ENCODE measurements around the gene CDC26. TPM values are rescaled to one million over a fixed set of nuclear protein-coding genes. Genes with fewer than 3 reads are reported as not detected.

CDC26 gene
- total RNA-seq, 4 donors from 2014 or later: 16.3 to 39.1 (median 26.8) TPM

DNA sequence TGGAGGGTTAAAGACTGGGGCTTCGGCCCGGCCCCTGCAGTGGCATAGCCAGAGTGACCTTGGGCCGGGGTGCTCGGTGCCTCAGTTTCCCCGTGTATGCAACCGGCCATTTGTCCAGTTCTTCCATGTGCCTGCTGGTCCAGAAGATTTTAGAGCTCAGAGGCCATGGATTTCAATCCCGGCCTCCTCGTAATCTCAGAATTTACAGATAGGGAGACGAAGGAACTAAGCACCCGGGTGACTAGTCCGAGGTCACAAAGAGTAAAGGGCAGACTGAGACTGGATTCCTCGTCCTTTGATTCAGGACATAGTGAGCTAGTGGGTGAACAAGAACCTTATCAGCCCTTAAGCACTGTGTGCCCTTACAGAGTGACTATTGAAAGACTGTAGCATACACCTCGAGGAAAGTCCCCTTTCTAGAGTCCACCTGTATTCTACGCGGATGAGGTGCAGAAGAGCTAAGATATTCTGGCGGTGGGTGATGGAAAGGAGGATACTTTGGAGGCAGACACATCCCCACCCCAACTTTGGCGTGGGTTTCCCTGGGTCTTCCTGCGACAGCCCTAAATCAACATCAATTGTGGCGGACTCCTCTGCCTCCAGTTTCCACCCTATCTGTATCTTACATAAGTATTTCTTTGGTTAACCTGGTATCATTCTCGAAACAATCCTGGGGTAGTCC is 53.4 kb downstream of the CDC26 start:
- no peak for DNase-seq (ENCODE audit: low spot score in 2 of 2)
- H3K4me1 ChIP-seq: peaks cover 0 to 52% (median 20%) of the 10 kb centered on the region in 4 donors
- peak overlapping the region; percentile 59 to 92 (median 73) for H3K4me3 ChIP-seq
- no peaks in the 10 kb centered on the region for H3K36me3 ChIP-seq
- WGBS, 2 donors: 10 to 12% methylated on average over 20 of the region's 20 CpGs
- TF ChIP-seq EP300 (IDR thresholded peaks at IDR 0.05): no peak
- no peak for TF ChIP-seq POLR2A (IDR thresholded peaks at IDR 0.05)
- H3K27me3 ChIP-seq: no peaks in the 10 kb centered on the region
- peak overlapping the region; percentile 47 to 92 (median 89) for H3K27ac ChIP-seq
- H3K9me3 ChIP-seq: no peaks in the 10 kb centered on the region

DNA sequence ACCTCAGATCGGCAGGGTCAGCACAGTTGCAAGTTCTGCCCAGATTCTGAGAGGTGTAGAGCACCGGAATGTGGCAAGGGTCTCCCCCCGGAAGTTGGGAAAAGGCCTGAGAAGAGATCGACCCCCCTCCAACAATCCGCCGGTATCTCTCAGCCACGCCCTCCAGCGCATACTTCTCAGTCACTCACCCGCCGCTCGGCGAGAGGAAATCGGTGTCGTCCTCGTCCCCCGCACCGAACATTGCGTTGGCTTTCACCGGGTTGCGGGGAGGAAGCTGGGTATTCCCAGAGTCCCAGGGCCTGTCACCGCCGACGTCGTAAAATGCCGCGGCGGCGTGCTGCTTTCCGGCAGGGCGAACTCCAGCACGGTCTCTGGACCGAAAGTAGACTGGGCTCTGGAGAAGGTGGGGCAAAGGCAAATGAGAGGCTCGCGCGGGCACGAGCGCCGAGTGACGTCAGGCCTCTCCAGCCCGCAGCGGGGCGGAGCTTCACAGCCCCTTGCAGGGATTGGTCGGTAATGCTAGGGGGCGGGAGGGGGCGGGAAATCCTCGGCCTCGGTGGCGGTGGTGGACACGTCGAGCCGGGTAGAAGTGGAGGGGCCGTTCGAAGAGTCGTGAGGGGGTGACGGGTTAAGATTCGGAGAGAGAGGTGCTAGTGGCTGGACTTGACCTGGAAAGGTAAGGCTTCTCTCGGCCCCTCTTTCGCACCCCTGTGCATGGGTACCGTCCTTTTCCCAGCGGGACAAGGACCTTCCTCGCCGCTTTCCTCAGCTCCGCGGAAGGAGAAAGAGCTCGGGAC is 54.2 kb downstream of the CDC26 start, which contains the start of the genes FKBP15 and SLC31A1:
Gene FKBP15 (minus strand): TSS at position 275 of the 797 bp plus-strand sequence. CDS start 34 bp downstream, at position 241.
Gene SLC31A1 (plus strand): TSS at position 542 of the 797 bp plus-strand sequence. CDS start 34,605 bp downstream, outside the sequence.
- peak; percentile 64 to 77 for TF ChIP-seq POLR2A (IDR thresholded peaks at IDR 0.05)
- TF ChIP-seq, protein P1, sequence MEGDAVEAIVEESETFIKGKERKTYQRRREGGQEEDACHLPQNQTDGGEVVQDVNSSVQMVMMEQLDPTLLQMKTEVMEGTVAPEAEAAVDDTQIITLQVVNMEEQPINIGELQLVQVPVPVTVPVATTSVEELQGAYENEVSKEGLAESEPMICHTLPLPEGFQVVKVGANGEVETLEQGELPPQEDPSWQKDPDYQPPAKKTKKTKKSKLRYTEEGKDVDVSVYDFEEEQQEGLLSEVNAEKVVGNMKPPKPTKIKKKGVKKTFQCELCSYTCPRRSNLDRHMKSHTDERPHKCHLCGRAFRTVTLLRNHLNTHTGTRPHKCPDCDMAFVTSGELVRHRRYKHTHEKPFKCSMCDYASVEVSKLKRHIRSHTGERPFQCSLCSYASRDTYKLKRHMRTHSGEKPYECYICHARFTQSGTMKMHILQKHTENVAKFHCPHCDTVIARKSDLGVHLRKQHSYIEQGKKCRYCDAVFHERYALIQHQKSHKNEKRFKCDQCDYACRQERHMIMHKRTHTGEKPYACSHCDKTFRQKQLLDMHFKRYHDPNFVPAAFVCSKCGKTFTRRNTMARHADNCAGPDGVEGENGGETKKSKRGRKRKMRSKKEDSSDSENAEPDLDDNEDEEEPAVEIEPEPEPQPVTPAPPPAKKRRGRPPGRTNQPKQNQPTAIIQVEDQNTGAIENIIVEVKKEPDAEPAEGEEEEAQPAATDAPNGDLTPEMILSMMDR (IDR thresholded peaks at IDR 0.05): peak in 1 of 5 experiments; percentile 37
- TF ChIP-seq EP300 (IDR thresholded peaks at IDR 0.05): peak; percentile 83 to 96
- WGBS, 2 donors: 0 to 1% methylated on average over 58 to 63 of the region's 65 CpGs
- Histone ChIP-seq H3K36me3 (no peaks in the 10 kb centered on the region), H3K4me1 (peaks cover 0 to 52% (median 20%) of the 10 kb centered on the region in 4 donors), H3K9me3 (no peaks in the 10 kb centered on the region), H3K27me3 (no peaks in the 10 kb centered on the region), H3K4me3 (peak within 1 kb of the TSS; percentile 59 to 92 (median 73)), H3K27ac (peak within 1 kb of the TSS; percentile 47 to 92 (median 89))
- DNase-seq (ENCODE audit: low spot score in 2 of 2): peak; percentile 94 to 95

DNA sequence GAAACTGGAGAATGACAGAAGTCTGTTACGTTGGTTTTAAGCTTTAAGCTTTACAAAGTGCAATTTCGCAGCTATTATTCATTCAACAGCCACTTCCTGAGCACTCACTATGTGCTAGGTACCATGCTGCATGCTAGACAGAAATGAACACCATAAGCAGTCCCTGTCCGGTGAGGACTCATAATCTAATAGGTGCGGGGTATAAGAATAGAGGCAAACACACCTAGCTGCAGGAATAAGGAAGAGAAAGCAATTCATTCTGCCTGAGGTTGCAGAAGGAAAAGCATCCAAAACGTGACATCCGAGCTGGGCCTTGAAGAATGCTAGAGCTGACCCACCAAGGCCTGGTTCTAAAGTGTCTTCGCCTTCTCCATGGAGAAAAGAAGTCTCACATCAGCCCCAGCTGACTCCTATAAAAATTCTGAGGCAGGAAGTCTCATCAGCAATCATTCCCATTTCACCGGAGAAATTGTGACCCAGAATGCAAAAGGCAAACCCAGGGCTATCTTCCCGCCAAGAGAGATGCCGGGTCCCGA is 54.8 kb downstream of the CDC26 start:
- no peaks in the 10 kb centered on the region for H3K9me3 ChIP-seq
- no peaks in the 10 kb centered on the region for H3K27me3 ChIP-seq
- H3K27ac ChIP-seq: peak overlapping the region; percentile 47 to 92 (median 86)
- H3K36me3 ChIP-seq: no peaks in the 10 kb centered on the region
- DNase-seq (ENCODE audit: low spot score in 2 of 2): no peak
- TF ChIP-seq, protein P1 (IDR thresholded peaks at IDR 0.05): no peak
- TF ChIP-seq POLR2A (IDR thresholded peaks at IDR 0.05) (no peak), EP300 (IDR thresholded peaks at IDR 0.05) (no peak)
- peak overlapping the region; percentile 53 to 92 (median 71) for H3K4me3 ChIP-seq
- H3K4me1 ChIP-seq: peaks cover 0 to 52% (median 20%) of the 10 kb centered on the region in 4 donors
- WGBS, 2 donors: 7 to 8% methylated on average over 11 of the region's 11 CpGs

DNA sequence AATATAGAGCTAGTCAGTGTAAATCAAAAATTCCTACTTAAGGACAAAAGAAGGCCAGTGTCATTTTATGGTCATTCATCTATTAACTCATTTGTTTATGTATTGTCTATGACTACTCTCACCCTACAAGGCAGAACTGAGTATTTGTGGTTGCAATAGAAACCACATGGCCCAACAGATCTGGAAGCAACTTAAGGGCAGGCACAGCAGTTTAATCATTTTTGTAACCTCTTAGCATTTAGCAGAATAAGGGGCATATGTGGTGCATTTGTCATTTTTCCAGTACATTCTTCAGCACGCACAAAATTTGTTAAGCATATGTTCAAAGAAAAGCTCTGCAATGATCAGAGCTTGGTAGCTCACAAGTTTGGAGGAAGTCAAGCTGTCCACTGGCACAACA is 55.4 kb downstream of the CDC26 start:
- Histone ChIP-seq H3K9me3 (no peaks in the 10 kb centered on the region), H3K4me3 (peak overlapping the region in 3 of 4 donors; percentile 53 to 92 (median 83)), H3K4me1 (peaks cover 0 to 57% (median 20%) of the 10 kb centered on the region in 4 donors), H3K27ac (peak overlapping the region in 2 of 4 donors; percentile 55 to 92), H3K27me3 (no peaks in the 10 kb centered on the region), H3K36me3 (no peaks in the 10 kb centered on the region)
- DNase-seq (ENCODE audit: low spot score in 2 of 2): no peak
- TF ChIP-seq, protein P1 (IDR thresholded peaks at IDR 0.05): no peak
- TF ChIP-seq POLR2A (IDR thresholded peaks at IDR 0.05) (no peak), EP300 (IDR thresholded peaks at IDR 0.05) (no peak)
- 9 to 23% methylated on average over 1 of the region's 1 CpG for WGBS, 2 donors

DNA sequence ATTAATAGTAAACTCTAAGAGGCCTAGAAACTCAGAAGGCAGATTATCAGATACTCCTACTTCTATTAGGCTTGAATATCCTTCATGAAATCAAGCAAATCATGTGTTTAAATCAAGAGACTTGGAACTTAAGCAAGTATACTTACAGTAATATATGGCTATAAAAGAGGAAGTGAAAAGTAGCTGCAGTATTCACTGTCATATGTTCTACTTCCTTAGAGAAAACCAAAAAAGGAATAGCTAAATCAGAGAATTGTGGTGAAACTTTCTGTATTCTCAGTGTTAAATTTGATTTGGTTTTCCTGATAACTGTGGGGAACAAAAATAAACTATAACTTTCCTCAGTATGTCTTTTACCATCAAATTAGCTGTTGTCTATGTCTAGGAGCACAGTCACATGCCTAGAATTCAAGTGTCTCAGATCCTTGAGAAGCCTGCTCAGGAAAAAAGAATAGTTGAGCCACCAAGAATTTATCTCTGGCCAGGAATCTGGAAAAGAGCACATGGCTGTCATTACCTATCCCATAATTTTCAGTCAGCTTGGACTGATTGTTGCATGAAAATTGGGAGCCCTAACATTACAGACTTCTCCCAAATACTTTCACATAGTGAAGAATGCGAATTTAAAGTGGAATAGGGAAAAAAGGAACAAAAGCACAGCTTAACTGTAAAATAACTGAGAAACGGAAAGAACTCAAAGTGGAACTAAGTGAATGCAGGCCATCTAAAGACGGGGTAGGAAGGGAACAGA is 56.0 kb downstream of the CDC26 start:
- 64 to 67% methylated on average over 3 of the region's 3 CpGs for WGBS, 2 donors
- no peak for TF ChIP-seq POLR2A (IDR thresholded peaks at IDR 0.05)
- TF ChIP-seq, protein P1 (IDR thresholded peaks at IDR 0.05): no peak
- no peak for TF ChIP-seq EP300 (IDR thresholded peaks at IDR 0.05)
- DNase-seq (ENCODE audit: low spot score in 2 of 2): no peak
- no peaks in the 10 kb centered on the region for H3K27me3 ChIP-seq
- no peaks in the 10 kb centered on the region for H3K36me3 ChIP-seq
- peak overlapping the region in 2 of 4 donors; percentile 55 to 92 for H3K27ac ChIP-seq
- H3K4me3 ChIP-seq: peak overlapping the region in 2 of 4 donors; percentile 83 to 92
- no peaks in the 10 kb centered on the region for H3K9me3 ChIP-seq
- H3K4me1 ChIP-seq: peaks cover 0 to 57% (median 20%) of the 10 kb centered on the region in 4 donors

Measured in tibial nerve (tissue), 4 donors.